ENCODE data around the gene HBG1.

Gene HBG1

DNA sequence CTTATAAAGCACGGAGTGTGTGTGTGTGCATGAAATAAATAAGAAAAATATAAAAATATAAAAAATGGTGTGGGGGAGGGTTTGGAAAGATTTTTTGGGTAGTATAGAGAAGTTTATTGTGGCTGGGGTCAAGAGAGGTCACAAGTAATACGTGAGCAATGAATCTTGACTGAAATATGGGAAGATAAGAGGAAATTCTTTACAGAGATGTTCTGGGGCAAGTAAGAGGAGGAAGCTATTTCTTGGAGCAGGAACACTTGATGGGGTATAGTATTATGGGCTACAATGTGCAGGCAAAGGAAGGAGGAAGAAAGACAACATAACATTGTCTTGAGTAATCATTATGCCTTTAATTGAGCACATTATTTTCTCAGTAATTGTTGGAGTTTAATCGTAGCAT is 17.5 kb downstream of the HBG1 start:
- TF ChIP-seq, protein P1, sequence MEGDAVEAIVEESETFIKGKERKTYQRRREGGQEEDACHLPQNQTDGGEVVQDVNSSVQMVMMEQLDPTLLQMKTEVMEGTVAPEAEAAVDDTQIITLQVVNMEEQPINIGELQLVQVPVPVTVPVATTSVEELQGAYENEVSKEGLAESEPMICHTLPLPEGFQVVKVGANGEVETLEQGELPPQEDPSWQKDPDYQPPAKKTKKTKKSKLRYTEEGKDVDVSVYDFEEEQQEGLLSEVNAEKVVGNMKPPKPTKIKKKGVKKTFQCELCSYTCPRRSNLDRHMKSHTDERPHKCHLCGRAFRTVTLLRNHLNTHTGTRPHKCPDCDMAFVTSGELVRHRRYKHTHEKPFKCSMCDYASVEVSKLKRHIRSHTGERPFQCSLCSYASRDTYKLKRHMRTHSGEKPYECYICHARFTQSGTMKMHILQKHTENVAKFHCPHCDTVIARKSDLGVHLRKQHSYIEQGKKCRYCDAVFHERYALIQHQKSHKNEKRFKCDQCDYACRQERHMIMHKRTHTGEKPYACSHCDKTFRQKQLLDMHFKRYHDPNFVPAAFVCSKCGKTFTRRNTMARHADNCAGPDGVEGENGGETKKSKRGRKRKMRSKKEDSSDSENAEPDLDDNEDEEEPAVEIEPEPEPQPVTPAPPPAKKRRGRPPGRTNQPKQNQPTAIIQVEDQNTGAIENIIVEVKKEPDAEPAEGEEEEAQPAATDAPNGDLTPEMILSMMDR (conservative IDR thresholded peaks at IDR 0.05; ENCODE audit: low read depth, low read length), result no peak
- DNase-seq (ENCODE audit: low read depth), result no peak
- H3K4me3 ChIP-seq (ENCODE audit: low read depth, low read length), result no peak overlapping the region

DNA sequence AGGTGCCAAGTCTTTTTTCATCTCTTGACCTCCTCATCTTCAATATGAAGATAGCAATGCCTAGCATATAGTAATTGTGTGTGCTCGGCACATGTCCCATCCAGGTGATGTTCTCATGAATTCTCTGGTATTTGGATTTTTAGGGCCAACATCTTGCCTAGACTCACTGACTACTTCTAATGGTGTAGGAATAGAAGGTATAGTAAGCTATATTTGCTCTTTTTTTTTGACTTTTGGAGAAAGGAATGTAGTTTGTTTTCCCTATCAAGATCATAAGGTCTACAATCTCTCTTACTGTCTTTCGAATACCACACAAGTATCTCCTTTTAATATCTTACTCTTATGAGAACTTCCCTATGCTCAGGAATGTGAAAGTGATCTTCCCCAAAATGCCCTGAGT is 18.5 kb downstream of the HBG1 start:
- TF ChIP-seq, protein P1 (conservative IDR thresholded peaks at IDR 0.05; ENCODE audit: low read depth, low read length), result no peak
- no peak for DNase-seq (ENCODE audit: low read depth)
- H3K4me3 ChIP-seq (ENCODE audit: low read depth, low read length), result no peak overlapping the region

DNA sequence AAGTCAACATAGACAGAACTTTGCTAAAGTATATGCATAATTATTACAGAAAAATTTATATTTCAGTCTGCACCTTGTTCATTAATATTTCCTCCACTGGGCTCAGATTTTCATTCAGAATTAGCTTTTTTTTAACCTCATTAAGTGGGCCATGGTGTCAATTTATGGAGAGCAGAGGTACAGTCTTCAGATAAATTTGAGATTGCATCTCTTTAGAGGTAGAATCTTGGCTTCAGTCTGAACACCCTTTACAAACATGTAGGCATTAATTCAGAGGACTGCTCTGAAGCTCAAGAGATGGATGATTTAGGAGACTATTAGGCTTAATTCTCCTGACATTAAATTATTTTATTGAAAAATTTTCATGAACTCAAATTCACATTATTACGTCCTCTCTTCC is 19.4 kb downstream of the HBG1 start:
- H3K4me3 ChIP-seq (ENCODE audit: low read depth, low read length), result no peak overlapping the region
- TF ChIP-seq, protein P1 (conservative IDR thresholded peaks at IDR 0.05; ENCODE audit: low read depth, low read length), result no peak
- DNase-seq (ENCODE audit: low read depth), result no peak

DNA sequence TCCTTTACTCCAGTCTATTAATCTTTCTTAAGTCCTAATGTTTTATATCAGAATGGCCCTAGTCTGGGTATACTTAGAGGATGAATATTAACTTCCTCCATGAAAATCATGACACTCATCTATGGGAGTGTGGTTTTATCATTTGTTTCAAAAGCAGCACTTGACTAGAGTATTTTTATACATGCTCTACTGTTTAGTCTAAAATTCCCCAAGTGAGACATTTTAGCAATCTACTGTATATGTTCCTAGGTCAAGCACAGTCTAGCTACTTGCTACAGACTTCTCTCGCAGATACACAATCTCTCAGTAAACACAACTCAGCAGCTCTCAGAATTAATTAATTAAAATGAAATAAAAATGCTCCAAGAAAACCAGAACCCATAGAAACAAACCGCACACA is 19.9 kb downstream of the HBG1 start:
- H3K4me3 ChIP-seq (ENCODE audit: low read depth, low read length), result no peak overlapping the region
- no peak for DNase-seq (ENCODE audit: low read depth)
- TF ChIP-seq, protein P1 (conservative IDR thresholded peaks at IDR 0.05; ENCODE audit: low read depth, low read length), result no peak

DNA sequence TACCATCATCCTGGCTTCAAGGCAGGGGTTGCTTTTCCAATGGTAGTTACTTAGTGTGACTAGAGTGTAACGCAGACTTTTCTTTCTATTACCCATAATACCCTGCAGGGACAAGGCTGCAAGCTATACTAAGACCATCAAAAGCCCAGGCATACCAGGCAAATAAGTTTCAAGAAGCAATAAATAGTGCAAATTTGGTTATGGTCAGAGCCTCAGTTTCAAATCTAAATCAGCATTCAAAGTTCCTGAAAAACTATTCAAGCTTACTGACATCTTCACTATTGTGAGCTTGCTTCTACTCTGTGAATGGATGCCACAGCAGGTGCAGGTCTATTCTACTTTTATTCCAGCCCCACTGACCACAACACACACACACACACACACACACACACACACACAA is 20.3 kb downstream of the HBG1 start:
- TF ChIP-seq, protein P1 (conservative IDR thresholded peaks at IDR 0.05; ENCODE audit: low read depth, low read length), result no peak
- H3K4me3 ChIP-seq (ENCODE audit: low read depth, low read length), result no peak overlapping the region
- no peak for DNase-seq (ENCODE audit: low read depth)

DNA sequence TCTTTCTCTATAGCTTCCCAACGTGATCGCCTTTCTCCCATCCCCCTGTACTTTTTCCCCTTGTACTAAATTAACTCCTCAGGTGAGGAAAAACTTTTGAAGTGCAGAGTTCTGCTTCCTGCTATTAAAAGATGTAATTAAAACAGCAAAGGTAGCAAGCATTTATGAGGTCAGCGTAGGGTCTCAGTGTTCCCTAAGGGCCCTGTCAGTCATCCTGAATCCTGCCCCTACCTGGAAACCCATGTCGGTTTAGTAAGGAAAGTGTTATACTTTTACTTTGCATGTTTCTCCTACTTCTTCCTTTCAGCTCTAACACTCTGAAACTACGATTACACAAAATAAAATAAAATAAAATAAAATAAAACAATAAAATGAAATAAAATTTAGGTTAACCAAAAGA is 21.5 kb downstream of the HBG1 start:
- no peak for DNase-seq (ENCODE audit: low read depth)
- TF ChIP-seq, protein P1 (conservative IDR thresholded peaks at IDR 0.05; ENCODE audit: low read depth, low read length), result no peak
- no peak overlapping the region for H3K4me3 ChIP-seq (ENCODE audit: low read depth, low read length)

DNA sequence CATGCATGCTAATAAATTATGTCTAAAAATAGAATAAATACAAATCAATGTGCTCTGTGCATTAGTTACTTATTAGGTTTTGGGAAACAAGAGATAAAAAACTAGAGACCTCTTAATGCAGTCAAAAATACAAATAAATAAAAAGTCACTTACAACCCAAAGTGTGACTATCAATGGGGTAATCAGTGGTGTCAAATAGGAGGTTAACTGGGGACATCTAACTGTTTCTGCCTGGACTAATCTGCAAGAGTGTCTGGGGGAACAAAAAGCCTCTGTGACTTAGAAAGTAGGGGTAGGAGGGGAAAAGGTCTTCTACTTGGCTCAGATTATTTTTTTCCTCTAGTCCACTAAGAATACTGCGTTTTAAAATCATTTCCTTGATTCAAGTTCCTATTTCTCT is 22.0 kb downstream of the HBG1 start:
- no peak for DNase-seq (ENCODE audit: low read depth)
- H3K4me3 ChIP-seq (ENCODE audit: low read depth, low read length), result no peak overlapping the region
- TF ChIP-seq, protein P1 (conservative IDR thresholded peaks at IDR 0.05; ENCODE audit: low read depth, low read length), result no peak

All from choroid plexus epithelial cell (primary cell).